Measurements from ENCODE around the gene CNTNAP4.

CNTNAP4 gene

DNA sequence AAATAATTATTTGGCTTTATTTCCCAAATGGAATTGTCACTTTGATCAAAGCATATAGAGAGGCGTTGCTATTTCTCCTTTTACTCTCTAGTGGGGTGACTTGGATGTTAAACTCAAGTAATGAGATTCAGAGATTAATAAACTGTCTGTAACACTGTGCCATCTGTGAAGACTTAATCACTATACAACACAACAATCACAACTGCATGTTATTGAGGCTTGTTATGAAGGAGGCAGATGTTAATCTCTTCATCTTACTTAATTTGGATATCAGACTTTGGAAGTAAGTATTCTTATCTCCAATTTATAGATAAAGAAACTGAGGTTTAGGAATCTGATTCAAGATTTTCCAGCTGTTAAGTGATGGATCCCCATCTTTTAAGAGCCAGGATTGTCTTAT, 132.5 kb downstream of the CNTNAP4 start:
- no peak for DNase-seq

DNA sequence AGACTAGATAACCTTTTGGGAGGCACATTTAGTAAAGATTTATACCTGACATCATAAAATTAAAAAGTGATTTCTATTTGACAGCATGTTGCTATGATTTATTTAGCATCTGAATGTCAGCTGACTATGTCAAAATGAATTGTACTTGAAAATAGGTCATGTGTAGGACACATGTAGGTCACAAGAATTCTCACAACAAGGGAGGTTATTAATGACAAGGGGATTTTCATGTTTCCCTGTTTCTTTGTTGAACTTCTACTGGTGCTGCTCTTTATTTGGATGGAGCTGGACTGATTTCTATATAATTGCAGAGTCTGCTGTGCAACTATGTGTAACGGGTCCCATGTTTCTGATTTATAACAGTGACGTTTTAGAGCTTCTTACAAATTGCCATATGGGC, 144.4 kb downstream of the CNTNAP4 start:
- no peak for DNase-seq

DNA sequence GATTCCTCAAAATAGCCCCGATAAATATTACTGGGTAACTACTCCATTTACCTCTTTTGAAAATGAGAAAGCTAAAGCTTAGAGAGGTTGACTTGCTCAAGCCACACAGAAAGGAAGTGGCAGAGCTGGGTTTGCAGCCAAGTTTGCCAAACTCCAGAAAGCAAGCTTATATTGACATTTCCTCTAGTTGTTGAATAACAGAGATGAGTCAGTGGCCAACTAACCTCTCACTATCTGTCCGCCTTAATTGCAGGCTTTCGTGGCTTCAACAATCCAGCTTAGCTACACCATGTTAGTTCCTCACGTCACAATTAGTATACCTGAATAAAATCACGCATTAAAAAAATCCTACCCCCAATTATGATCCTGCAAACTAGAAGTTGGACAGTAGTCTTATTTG, 151.7 kb downstream of the CNTNAP4 start:
- no peak for DNase-seq

DNA sequence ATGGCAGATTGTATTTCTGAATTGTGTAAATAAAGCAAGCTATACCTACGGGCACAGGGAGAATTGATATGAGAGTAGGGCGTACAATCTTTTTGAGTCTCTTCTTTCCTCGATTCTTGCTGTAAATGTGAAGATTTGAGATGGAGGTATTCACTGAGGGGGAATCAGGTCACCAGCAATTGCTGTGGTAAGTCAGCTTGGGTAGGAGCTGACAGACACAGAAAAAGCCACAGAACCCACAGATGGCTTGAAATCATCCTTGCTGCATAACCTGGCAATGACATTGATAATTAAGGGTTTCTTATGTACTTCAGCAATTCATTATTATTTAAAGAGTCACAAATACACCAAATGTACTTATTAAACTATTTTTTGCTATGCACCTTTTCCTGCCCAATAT, 164.2 kb downstream of the CNTNAP4 start:
- DNase-seq, result no peak

DNA sequence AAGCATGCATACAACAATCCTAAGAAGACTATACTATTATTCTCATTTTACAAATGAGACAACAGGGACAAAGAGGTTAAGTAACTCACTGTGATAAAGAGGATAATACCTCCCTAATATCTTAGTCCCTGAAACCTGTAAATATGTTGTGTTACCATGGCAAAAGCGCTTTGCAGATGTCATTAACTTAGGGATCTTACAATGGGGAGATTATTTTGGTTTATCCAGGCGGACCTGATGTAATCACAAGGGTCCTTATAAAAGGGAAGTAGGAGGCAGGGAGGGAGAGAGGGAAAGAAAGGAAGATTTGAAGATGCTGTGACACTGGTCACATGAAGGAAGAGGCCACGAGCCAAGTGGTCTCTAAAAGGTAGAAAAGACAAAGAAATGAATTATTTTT, 164.7 kb downstream of the CNTNAP4 start:
- DNase-seq, result no peak

DNA sequence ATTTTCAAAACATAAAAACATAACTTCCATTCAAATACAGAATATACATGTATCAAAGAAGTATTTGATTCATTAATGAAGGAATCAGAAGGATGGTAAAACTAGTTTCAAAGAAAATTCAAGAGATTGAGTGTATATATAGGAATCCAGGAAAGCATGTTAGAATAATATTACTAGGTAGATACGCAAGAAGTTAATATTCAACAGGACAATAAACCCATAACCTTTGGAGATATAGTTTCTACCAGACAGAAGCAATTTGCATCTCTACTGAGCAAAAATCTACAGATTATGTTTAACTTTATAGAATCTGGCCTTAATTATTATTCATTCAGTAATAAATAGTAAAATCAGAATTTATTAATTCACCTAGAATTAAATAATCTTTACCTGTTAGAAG, 166.8 kb downstream of the CNTNAP4 start:
- DNase-seq, result no peak

DNA sequence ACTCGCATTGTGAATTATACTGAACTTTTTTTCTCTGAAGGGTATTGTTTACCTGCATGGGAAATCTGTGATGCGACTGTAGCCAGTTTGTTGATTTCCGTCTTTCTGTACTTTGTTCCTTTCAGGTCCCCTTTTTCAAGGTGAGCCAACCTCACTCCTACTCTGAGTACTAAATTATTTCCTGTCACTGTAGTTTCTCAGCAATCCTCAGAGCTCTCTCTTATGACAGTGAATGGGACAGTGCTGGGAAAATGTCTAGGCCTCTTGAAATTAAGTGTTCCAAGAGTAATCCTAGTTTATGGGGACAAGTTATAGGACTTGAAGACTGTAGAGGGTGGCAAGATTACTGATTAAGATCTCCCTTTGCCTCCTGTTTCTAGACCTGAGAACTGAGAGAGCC, 167.6 kb downstream of the CNTNAP4 start:
- no peak for DNase-seq

DNA sequence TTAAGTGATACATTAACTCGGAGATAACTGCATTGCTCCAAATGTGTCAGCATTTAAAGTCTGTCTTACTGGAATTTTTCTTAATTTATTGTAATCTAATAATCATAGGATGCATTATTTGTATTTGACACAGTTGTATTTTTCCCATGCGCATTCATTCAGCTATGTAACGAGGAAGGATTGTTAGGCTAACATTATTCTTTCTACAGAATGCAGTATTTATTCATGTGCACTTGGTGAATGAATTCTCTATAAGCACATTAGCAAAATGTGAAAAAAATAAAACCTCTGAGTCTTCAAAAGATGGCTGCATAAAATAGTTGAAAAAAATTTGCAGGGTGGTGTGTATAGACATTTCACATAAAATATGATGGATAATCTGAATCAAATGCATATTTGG, 168.6 kb downstream of the CNTNAP4 start:
- no peak for DNase-seq

DNA sequence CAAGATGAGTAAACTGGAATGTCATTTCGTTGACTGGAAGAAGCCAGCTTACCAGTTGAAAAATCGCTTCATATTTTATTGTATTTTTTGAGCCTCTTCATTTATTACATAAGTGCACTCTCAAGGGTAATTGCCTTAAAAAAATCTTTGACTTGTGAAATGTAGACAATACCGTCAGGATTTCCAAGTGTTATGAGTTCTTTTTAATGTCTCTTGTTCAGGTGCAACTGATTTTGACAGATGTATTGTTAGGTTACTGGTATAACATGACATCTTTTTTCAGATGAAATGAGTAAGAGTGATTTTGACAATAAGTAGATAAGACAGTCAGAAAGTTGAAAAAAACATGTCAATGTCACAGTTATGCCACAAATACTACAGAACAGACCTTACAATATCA, 169.1 kb downstream of the CNTNAP4 start:
- DNase-seq, result no peak

- DNase-seq, result no peak
These were observed 173.7 kb downstream of the CNTNAP4 start for GRCh38 chr16:76450890-76451289.

DNA sequence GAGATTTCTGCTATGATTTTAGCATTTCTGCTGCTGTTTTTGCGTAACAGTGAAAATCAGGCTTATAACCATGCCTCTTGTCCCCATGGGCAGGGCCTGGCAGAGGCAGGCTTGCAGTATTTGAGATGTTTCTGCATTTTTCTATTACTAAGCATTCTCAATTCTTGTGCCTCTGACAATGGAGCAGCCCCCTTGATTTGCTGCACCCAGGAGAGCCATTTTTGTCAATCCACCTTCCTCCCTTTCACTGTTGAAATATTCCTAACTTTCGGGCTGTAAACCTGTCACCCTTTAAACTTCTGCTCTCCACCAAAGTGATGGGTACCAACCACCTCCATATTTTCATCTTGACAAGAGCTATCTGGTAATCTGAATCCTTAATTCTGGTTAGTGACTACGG, 178.1 kb downstream of the CNTNAP4 start:
- no peak for DNase-seq

DNA sequence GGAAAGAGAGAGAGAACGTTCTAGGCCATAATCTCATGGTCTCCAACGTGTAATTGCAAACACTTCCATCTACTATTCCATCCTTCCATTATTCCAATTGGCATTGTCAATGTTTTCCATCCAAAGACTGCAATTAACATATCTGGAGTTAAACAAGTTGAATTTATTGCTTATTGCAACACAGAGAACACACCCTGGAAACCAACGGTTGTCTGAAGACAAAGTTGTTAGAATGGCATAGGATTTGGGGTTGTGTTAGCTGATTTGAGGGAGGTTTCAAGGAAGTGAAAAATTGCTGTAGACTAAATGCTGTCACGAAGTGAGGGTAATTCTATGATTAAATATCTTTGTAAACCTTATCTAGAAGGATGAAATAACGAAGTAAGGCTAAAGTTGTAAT, 178.8 kb downstream of the CNTNAP4 start:
- DNase-seq, result no peak

DNA sequence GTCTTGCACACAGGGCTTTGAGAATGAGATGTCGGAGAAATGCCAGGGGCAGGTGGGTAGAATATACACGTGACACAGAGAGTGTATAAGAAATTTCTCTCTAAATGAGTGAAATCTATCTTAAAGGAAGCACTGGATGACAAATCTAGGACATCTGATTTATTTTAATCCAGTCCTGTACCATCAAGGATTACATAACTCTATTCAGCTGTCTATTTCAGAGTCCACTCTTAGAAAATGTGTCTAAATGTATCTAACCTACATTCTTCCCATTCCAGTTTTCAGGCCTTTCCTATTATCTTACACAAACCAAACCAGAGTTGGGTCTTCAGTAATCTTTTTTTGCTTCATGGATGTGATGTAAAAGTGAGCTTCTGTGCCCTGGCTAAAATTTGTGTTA, 181.9 kb downstream of the CNTNAP4 start:
- DNase-seq, result no peak

DNA sequence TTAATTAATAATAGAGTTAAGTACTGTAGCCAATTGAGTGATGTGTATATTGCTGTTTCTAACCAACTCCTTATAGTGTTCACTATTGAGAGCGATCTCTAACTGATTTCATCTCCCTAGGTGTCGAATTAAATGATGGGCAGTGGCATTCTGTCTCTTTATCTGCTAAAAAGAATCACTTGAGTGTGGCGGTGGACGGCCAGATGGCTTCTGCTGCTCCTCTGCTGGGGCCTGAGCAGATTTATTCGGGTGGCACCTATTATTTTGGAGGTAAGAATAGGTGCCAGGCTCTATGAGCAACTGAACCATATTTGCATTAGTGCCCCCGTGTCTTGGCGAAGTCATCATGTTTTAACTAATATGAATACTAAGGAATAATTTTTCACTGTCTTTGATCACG, 184.6 kb downstream of the CNTNAP4 start:
- DNase-seq, result no peak

DNA sequence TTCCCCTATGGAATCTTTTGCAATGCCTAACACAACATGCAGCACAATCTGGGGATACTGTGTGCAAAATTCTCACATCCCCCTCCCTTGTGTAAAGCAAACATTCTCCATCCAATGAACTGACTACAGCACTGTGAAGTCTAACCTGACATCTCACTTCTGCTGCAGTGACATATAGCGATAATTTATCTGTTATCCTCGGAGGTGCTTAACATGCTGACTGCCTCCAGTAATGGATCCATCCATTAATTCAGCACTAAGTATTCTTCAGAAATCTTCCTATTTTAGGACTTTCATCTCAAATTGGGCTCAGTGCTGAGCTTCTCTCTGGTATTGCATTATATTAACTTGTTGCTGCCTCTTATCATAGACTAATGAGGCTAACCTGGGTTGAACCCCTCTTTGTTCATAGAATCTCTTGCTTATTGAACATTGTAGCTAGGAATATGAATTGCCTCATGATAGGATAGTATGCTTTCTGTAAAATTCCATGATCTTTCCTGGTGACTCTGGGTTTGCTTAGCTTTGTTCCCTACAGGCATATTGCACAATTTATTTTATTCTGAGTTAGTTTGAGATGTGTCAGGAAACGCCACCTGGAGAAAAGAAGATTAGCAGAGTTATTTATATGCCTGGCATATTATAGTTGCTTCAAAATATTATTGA, 187.9 kb downstream of the CNTNAP4 start:
- DNase-seq, result no peak

- no peak for DNase-seq
These were observed 189.7 kb downstream of the CNTNAP4 start for GRCh38 chr16:76466871-76467270.

GRCh38 chr16:76474048-76474447, 196.8 kb downstream of the CNTNAP4 start:
- DNase-seq, result no peak

GRCh38 chr16:76478105-76478504, 200.9 kb downstream of the CNTNAP4 start:
- DNase-seq, result no peak

- no peak for DNase-seq
These were observed 206.2 kb downstream of the CNTNAP4 start for GRCh38 chr16:76483307-76483909.

- no peak for DNase-seq
These were observed 206.8 kb downstream of the CNTNAP4 start for GRCh38 chr16:76484020-76484419.

GRCh38 chr16:76486740-76487139, 209.5 kb downstream of the CNTNAP4 start:
- no peak for DNase-seq

GRCh38 chr16:76487411-76488064, 210.3 kb downstream of the CNTNAP4 start:
- DNase-seq, result no peak

- DNase-seq, result no peak
These were observed 210.8 kb downstream of the CNTNAP4 start for GRCh38 chr16:76488065-76488417.

- no peak for DNase-seq
These were observed 212.9 kb downstream of the CNTNAP4 start for GRCh38 chr16:76490036-76490639.

Measured in stimulated activated CD4-positive, alpha-beta T cell treated with anti-CD3 and anti-CD28 coated beads, Interleukin-4, amount 100 ng/mL, for 4 hours (primary cell).